Neural cell (in vitro differentiated cells): ENCODE results near the gene PLXNA2. TPM values are rescaled to one million over a fixed set of nuclear protein-coding genes. Genes with fewer than 3 reads are reported as not detected.

Experiments
- H2AFZ ChIP-seq: fragments of 200-600, 300-800 bp; sonication (generic), shearing (Covaris generic); 2 replicates; pipeline ENCODE4 v1.6.0; 2014; ENCODE audit warnings: low read depth, mild to moderate bottlenecking, antibody characterized with exemption, low read length, moderate library complexity
- H3F3A ChIP-seq: fragments of 200-600 bp; shearing (Covaris generic); 2 replicates; pipeline ENCODE4 v1.6.1; 2016; ENCODE audit warnings: mild to moderate bottlenecking, moderate library complexity, mixed read lengths, antibody characterized with exemption, low read length; ENCODE audit not compliant: insufficient read depth, poor library complexity, severe bottlenecking
- H3K27ac ChIP-seq: fragments of 200-600, 300-800 bp; sonication (generic), shearing (Covaris generic); 2 replicates; pipeline ENCODE4 v1.5.1; 2014; ENCODE audit warnings: mild to moderate bottlenecking, low read length, moderate library complexity
- H3K27me3 ChIP-seq: fragments of 300-800, 200-600 bp; sonication (generic), shearing (Covaris generic); 2 replicates; pipeline ENCODE4 v1.6.0; 2014; ENCODE audit warnings: mild to moderate bottlenecking, low read depth, low read length, moderate library complexity; ENCODE audit not compliant: insufficient read depth
- H3K36me3 ChIP-seq: fragments of 300-800, 200-600 bp; sonication (generic), shearing (Covaris generic); 2 replicates; pipeline ENCODE4 v1.5.1; 2014; ENCODE audit warnings: mild to moderate bottlenecking, antibody characterized with exemption, low read length, moderate library complexity; ENCODE audit not compliant: insufficient read depth
- H3K4me2 ChIP-seq: fragments of 300-800, 200-600 bp; sonication (generic), shearing (Covaris generic); 2 replicates; pipeline ENCODE4 v1.6.0; 2014; ENCODE audit warnings: mild to moderate bottlenecking, low read length
- H3K4me3 ChIP-seq: fragments of 300-800, 200-600 bp; sonication (generic), shearing (Covaris generic); 2 replicates; pipeline ENCODE4 v1.5.1; 2014; ENCODE audit warnings: mild to moderate bottlenecking, low read length, moderate library complexity
- H3K79me2 ChIP-seq: fragments of 200-600 bp; shearing (Covaris generic); replicated peaks from 2 replicates; pipeline ENCODE4 v1.6.0; 2014; ENCODE audit warnings: mild to moderate bottlenecking, low read length, moderate library complexity; ENCODE audit not compliant: insufficient read depth
- H3K9ac ChIP-seq: fragments of 300-800, 200-600 bp; sonication (generic), shearing (Covaris generic); 2 replicates; pipeline ENCODE4 v1.6.1; 2016; ENCODE audit warnings: mild to moderate bottlenecking, low read length, mixed read lengths
- H3K9me2 ChIP-seq: fragments of 200-600 bp; shearing (Covaris generic); 2 replicates; pipeline ENCODE4 v1.6.1; 2016; ENCODE audit warnings: mild to moderate bottlenecking, low read length, mixed read lengths; ENCODE audit not compliant: insufficient read depth
- H3K9me3 ChIP-seq: fragments of 200-600, 300-800 bp; sonication (generic), shearing (Covaris generic); 2 replicates; pipeline ENCODE4 v1.6.1; 2016; ENCODE audit warnings: mild to moderate bottlenecking, mixed run types, low read length, moderate library complexity, mixed read lengths
- H4K20me1 ChIP-seq: fragments of 200-600 bp; shearing (Covaris generic); 2 replicates; pipeline ENCODE4 v1.6.1; 2016; ENCODE audit warnings: mild to moderate bottlenecking, mixed run types; ENCODE audit not compliant: insufficient read depth
- CTCF ChIP-seq: fragments of 450-650 bp; IDR thresholded peaks from 2 replicates; pipeline ENCODE4 v1.5.1; 2014; ENCODE audit warnings: antibody characterized with exemption, mild to moderate bottlenecking, moderate library complexity; ENCODE audit not compliant: poor library complexity, severe bottlenecking
- EP300 ChIP-seq: fragments of 450-650 bp; conservative IDR thresholded peaks from 2 replicates; pipeline ENCODE4 v1.6.1; 2014; ENCODE audit warnings: antibody characterized with exemption, mild to moderate bottlenecking, moderate library complexity; ENCODE audit not compliant: poor library complexity, severe bottlenecking
- EZH2 ChIP-seq: fragments of 200-600, 300-800 bp; shearing (Covaris generic), sonication (generic); IDR thresholded peaks from 2 replicates; pipeline ENCODE4 v1.6.1; 2014; ENCODE audit warnings: antibody characterized with exemption, low read length, borderline replicate concordance, mild to moderate bottlenecking; ENCODE audit not compliant: insufficient read depth, poor library complexity, severe bottlenecking
- MXI1 ChIP-seq: fragments of 450-650 bp; conservative IDR thresholded peaks from 2 replicates; pipeline ENCODE4 v1.6.1; 2014; ENCODE audit warnings: antibody characterized with exemption, mild to moderate bottlenecking; ENCODE audit not compliant: poor library complexity, severe bottlenecking
- POLR2AphosphoS5 ChIP-seq: IDR thresholded peaks from 2 replicates; pipeline ENCODE4 v1.6.1; 2012
- RAD21 ChIP-seq: fragments of 450-650 bp; conservative IDR thresholded peaks from 2 replicates; pipeline ENCODE4 v1.6.1; 2014; ENCODE audit warnings: antibody characterized with exemption, mild to moderate bottlenecking, moderate library complexity
- SMC3 ChIP-seq: fragments of 450-650 bp; conservative IDR thresholded peaks from 2 replicates; pipeline ENCODE4 v1.6.1; 2014; ENCODE audit warnings: antibody characterized with exemption, mild to moderate bottlenecking, moderate library complexity; ENCODE audit not compliant: poor library complexity
- TAF1 ChIP-seq: IDR thresholded peaks from 2 replicates; pipeline ENCODE4 v1.6.1; 2012; ENCODE audit warnings: low read depth
- polyA plus RNA-seq: library from polyadenylated mRNA; depleted of rRNA; stranded (reverse); fragments of >200 nt; gene quantifications from 2 replicates; pipeline ENCODE4 v1.2.3, GENCODE V29; 2014
- TF ChIP-seq, protein P1 (sequence below): IDR thresholded peaks from 2 replicates; pipeline ENCODE4 v1.6.1; 2012; ENCODE audit warnings: borderline replicate concordance

Gene PLXNA2
- polyA plus RNA-seq, 1 donor from 2014 or later, result 30.6 TPM

DNA sequence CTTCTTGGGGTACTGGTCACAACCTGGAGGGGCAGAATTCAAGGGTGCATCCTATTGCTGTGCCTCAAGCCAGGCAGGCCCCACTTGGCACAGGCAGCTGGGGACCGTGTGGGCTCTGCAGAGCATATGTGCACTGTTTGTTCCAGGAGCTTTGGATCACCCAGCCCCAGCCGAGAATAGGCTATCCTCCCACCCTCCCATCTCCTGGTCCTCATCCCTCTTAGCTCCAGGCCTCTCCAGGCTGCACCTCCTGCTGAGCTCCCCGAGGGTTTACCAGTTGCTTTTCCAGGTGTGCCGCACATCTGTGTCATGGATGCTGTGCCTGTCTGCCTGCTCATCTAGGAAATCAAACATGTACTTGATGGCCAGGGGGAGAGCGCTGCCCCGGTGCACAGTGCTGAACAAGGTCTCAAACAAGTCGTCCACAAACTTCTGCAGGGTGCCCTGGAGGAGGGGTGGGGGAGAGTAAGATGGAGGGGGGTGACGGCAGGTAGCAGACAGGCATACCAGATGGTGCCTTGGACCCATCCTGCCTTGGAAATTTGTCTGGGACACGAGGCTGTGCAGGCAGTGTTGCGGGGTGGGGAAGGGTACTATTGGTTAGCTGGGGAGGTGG lies 212.8 kb downstream of the PLXNA2 start:
- Histone ChIP-seq H3K79me2 (no peaks in the 10 kb centered on the region), H3K27ac (no peak overlapping the region)

GRCh38 chr1:208030288-208031091 lies 213.7 kb downstream of the PLXNA2 start:
- Histone ChIP-seq H4K20me1 (no peaks in the 10 kb centered on the region), H3K4me2 (no peak overlapping the region), H3K9ac (no peak overlapping the region), H3K36me3 (peaks cover 17% of the 10 kb centered on the region), H3K4me3 (no peak overlapping the region), H3K9me2 (no peaks in the 10 kb centered on the region), H3K27me3 (no peaks in the 10 kb centered on the region), H3K79me2 (no peaks in the 10 kb centered on the region), H3K27ac (no peak overlapping the region), H3K9me3 (no peaks in the 10 kb centered on the region), H2AFZ (no peak overlapping the region), H3F3A (no peaks in the 10 kb centered on the region)
- TF ChIP-seq RAD21 (no peak), MXI1 (no peak), TAF1 (no peak), EZH2 (no peak), EP300 (no peak), CTCF (no peak)
- TF ChIP-seq, protein P1, sequence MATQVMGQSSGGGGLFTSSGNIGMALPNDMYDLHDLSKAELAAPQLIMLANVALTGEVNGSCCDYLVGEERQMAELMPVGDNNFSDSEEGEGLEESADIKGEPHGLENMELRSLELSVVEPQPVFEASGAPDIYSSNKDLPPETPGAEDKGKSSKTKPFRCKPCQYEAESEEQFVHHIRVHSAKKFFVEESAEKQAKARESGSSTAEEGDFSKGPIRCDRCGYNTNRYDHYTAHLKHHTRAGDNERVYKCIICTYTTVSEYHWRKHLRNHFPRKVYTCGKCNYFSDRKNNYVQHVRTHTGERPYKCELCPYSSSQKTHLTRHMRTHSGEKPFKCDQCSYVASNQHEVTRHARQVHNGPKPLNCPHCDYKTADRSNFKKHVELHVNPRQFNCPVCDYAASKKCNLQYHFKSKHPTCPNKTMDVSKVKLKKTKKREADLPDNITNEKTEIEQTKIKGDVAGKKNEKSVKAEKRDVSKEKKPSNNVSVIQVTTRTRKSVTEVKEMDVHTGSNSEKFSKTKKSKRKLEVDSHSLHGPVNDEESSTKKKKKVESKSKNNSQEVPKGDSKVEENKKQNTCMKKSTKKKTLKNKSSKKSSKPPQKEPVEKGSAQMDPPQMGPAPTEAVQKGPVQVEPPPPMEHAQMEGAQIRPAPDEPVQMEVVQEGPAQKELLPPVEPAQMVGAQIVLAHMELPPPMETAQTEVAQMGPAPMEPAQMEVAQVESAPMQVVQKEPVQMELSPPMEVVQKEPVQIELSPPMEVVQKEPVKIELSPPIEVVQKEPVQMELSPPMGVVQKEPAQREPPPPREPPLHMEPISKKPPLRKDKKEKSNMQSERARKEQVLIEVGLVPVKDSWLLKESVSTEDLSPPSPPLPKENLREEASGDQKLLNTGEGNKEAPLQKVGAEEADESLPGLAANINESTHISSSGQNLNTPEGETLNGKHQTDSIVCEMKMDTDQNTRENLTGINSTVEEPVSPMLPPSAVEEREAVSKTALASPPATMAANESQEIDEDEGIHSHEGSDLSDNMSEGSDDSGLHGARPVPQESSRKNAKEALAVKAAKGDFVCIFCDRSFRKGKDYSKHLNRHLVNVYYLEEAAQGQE, result no peak

More for the DNA sequence above, 212.8 kb downstream of the PLXNA2 start:
- Histone ChIP-seq H3K27me3 (no peaks in the 10 kb centered on the region), H4K20me1 (no peaks in the 10 kb centered on the region), H3K4me3 (no peak overlapping the region), H3K9me3 (no peaks in the 10 kb centered on the region), H3K9me2 (no peaks in the 10 kb centered on the region), H3K9ac (no peak overlapping the region), H3K4me2 (no peak overlapping the region), H3F3A (no peaks in the 10 kb centered on the region), H3K36me3 (peaks cover 17% of the 10 kb centered on the region), H2AFZ (no peak overlapping the region)
- TF ChIP-seq SMC3 (no peak), POLR2AphosphoS5 (no peak), RAD21 (no peak), TAF1 (no peak), CTCF (no peak), EZH2 (no peak)
- TF ChIP-seq, protein P1, result no peak
